RCC 7860 (cell line): Measurements from ENCODE around the gene MRM1.

ENCODE experiments used
- DNase-seq: peaks from one replicate; pipeline ENCODE4 v3.0.0-alpha.2; 2015; ENCODE audit warnings: low spot score
- FAIRE-seq: peaks from 2 replicates; lab custom pipeline; 2012; peaks lifted over from hg19 to GRCh38; lab: Jason Lieb, UNC

Gene MRM1

DNA sequence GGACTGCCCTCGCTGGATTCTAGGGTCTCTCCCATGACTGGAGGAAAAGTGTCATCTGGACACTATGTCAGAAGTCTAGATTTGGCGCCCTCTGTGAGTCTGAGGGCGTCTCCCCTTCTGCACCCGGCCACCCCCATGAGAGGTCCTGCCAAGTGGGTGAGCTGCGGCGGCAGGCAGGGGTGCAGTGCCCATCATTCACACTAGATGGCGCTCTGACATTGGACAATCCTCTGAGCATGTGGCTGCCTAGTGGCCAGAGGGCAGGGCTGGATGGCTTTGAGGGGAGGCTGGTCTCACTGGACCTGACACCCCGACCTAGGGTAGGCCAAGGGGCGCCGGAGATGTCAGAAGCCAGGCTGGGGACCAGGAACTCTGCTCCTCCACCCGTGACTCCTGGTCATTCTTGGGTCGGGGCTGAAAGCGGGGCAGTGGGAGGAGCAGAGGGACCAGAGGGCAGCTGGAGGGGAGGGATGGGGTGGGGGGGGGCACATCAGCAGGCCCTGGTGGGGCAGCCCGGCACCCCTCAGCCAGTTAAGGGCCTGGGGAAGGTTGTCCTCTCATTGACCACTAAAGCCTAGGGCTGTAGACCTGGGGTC, 28.0 kb downstream of the MRM1 start:
- DNase-seq (peak; percentile 52), FAIRE-seq (no peak)

GRCh38 chr17:36629970-36630502, 28.7 kb downstream of the MRM1 start:
- DNase-seq: no peak
- no peak for FAIRE-seq

GRCh38 chr17:36631022-36631421, 29.6 kb downstream of the MRM1 start:
- FAIRE-seq (no peak), DNase-seq (no peak)

GRCh38 chr17:36632916-36633771, 31.8 kb downstream of the MRM1 start:
- FAIRE-seq (no peak), DNase-seq (no peak)

DNA sequence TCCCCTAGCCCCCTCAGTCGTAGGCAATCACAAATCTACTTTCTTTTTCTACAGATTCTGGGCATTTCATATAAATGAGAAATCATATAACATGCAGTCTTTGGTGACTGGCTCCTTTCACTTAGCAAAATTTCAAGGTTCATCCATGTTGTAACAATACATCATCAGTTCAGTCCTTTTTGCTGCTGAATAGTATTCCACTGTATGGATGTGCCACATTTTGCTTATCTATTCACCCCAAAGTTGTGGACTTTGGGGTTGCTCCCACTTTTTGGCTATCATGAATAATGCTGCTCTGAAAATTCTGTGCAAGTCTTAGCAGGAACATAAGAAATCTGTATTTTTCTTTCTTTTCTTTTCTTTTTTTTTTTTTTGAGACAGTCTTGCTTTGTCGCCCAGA, 39.0 kb downstream of the MRM1 start:
- no peak for FAIRE-seq
- no peak for DNase-seq

DNA sequence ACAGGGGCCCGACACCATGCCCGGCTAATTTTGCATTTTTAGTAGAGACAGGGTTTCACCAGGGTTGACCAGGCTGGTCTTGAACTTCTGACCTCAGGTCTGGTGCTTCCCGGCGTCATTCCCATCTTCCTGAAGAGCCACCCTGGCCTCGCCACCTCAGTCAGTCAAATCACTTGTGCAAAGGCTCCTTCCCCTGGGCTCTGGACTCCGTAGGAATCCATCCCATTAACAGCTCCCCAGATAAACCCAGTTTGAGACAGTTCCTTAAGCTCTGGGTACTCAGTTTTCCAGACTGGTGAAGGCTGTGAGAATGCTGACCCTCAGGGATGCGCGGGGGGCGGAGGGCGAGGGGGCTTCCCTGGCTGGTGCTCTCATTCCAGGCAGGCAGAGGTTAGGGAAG, 39.5 kb downstream of the MRM1 start:
- FAIRE-seq (no peak), DNase-seq (no peak)

DNA sequence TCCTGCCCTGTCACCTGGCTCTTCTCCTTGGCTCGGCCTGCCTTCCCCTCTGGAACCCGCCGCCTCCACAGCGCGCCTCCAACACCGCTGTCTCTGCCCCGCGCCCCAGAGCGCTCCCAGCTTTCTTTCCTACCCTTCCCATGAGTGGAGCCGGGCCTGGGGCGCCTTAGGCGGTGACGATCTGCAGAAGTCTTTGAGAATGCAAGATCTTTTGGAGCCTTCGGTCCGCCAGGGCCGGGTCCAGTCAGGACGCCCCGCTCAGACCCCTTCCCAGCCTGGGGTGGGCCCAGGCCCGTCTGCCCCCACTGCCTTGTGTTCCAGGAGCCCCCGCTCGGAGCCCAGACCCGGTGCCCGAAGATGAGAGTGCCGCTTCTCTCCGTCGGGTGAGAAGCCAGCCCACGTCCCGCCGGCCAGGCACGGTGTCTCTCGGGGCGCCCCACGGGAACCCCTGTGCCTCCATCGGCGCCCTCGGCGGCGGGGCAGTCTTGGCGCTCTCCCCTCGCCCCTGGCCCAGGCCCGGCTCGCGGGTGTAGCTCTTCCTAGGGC, 40.0 kb downstream of the MRM1 start:
- FAIRE-seq (no peak), DNase-seq (no peak)

GRCh38 chr17:36641877-36642845, 40.8 kb downstream of the MRM1 start:
- FAIRE-seq: no peak
- DNase-seq: no peak

- FAIRE-seq (no peak), DNase-seq (no peak)
Observed at GRCh38 chr17:36643086-36643685, 41.8 kb downstream of the MRM1 start.

DNA sequence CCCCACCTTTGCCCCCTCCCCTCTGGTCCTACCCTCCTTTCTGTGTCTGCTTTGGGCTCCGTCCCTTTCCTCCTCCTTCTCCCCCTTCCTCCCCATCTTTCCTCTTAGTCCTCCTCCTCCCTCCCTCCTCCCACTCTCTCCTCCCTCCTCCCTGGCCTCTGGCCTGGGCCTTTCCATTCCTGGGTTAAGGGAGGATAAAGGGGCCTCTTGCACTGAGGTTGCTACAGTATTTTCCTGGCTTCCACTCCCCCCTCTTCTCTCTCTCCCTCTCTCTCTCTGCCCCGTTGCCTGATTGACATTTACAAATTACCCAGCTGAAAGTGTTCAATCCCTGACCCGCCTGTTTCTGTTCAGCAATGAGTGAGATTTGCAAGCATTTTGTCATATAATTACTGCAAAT, 44.0 kb downstream of the MRM1 start:
- DNase-seq (no peak), FAIRE-seq (no peak)

DNA sequence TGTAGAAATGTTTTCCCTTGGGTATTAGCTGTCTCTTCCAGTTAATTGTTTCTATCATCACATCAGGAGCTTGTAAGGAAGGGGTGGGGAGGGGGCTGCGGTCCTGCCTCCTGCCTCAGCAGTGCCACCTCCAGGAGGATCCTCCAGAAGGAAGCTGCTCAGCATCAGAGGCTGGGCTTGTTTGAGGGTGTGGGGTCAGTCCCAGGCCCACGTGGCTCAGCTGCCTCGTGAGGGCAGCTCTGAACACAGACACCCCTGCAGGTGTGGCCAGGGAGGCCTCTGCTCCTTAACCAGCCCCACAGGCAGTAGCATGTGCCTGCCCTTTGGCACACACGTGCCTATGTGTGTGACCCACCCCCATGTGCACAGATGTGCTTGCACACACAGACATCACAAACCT, 46.3 kb downstream of the MRM1 start:
- no peak for FAIRE-seq
- no peak for DNase-seq

DNA sequence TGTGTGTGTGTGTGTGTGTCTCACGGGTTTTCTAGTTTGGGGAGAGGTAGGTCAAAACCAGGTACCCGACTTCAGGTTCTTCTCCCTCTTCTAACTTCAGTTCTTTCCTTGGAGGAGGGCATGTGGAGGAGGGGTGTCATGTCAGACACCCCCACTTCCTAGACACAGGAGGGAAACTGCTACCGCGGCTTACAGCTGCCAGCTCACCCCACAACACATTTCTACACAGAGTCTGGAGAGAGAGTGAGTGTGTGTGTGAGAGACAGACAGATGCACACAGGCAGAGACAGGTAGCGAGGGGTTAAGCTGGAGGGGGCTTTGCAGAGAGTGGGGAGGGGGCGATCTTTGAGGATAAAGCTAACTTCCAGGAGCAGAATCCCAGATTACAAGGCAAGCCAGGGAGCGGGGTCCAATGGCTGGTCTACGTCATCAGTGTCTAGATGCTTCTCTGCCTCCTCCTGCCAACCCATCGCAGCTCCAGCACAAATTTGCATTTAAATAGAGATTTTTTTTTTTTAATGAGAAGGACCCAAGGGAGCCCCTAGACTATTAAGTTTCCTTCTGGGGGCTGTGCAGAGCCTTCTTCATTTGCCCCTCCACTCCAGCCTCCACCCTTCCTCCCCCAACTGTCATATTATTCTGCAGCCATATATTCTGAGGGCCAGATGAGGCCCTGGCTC, 48.9 kb downstream of the MRM1 start:
- DNase-seq: no peak
- FAIRE-seq: no peak

DNA sequence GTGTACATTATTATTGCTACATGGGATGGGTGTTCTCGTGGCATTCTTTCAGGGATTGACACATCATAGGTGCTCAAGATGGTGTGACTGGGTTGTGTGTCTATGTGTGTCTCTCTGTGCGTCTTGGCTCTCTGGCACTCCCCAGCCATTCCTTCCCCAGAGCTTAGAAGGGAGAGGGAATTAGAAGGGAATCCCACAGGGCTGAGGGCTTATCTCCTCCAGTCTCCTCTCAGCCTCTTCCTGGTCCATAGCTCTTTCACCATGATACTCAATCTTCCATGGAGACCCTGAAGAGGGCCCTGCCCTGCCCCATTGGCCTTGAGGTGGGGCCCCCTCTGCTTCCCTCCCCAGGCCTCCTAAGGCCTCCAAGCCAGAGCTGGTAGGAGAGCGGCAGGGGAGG, 52.0 kb downstream of the MRM1 start:
- FAIRE-seq: no peak
- DNase-seq: no peak

DNA sequence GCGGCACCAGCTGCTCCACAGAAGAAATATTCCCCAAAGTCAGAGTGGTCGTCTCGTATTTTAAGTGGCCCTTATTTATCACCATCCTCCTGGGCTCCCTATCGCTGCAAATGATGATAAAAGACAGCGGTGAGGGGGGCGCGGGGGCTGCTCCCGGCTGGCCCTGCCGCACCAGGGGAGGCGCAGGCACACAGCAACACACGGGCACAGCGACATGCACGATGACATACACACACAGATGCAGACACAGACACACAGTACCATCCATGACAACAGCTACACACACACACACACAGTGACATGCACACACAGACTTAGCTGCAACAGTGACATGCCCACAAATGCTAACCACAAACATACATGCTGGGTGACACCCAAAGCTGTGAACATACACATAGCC, 52.5 kb downstream of the MRM1 start:
- FAIRE-seq (no peak), DNase-seq (no peak)

GRCh38 chr17:36655726-36656125, 54.3 kb downstream of the MRM1 start:
- DNase-seq: no peak
- FAIRE-seq: no peak

- no peak for FAIRE-seq
- no peak for DNase-seq
Observed at GRCh38 chr17:36657390-36657762, 56.0 kb downstream of the MRM1 start.

GRCh38 chr17:36657763-36658490, 56.5 kb downstream of the MRM1 start:
- FAIRE-seq: no peak
- no peak for DNase-seq
